GM23338 (cell line): ENCODE measurements around the gene FZD4.

Experiments used
- EZH2 ChIP-seq: fragments of 200-600 bp; sonication (generic); IDR thresholded peaks from one replicate; pipeline ENCODE4 v1.8.0; 2017; ENCODE audit warnings: antibody characterized with exemption, mild to moderate bottlenecking, low read depth; ENCODE audit not compliant: unreplicated experiment
- EZH2phosphoT487 ChIP-seq: fragments of 200-600 bp; sonication (generic); IDR thresholded peaks from one replicate; pipeline ENCODE4 v1.8.1; 2018; ENCODE audit warnings: antibody characterized with exemption; ENCODE audit not compliant: unreplicated experiment
- POLR2AphosphoS5 ChIP-seq: IDR thresholded peaks from 2 replicates; pipeline ENCODE4 v1.6.1; 2016; ENCODE audit warnings: antibody characterized with exemption, low read depth
- TF ChIP-seq, protein P1 (sequence below), 2 experiments: fragments of 200-600 bp in 1 of 2; sonication (generic) in 1 of 2; conservative IDR thresholded peaks; 2 replicates each; pipeline versions ENCODE4 v1.5.1 to v1.6.1; 2016 to 2017; ENCODE audit warnings: antibody characterized with exemption in 2 of 2, low read depth in 2 of 2, mild to moderate bottlenecking in 2 of 2, moderate library complexity in 1 of 2
- TF ChIP-seq, protein P2 (sequence below): IDR thresholded peaks from one replicate; pipeline ENCODE4 v1.6.1; 2018; ENCODE audit warnings: antibody characterized with exemption; ENCODE audit not compliant: unreplicated experiment

DNA sequence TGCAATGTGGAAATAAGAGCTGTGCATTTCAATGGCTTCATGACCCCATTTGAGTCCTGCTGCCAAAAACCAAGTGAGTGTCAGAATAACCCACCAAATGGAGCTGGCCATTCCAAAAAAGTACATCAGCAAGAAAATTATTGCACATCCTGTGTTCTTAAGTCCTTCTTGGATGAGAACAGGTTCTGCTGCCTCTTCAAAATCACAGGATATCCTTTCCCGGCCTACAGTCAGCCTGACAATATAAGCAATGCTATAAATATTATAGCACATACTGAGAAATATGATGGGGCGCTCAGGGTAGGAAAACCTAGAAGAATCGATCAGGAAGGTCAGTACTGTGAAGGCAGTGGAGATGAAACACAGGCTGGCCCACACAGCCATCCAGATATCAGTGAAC lies 3.5 kb downstream of the FZD4 start:
- TF ChIP-seq EZH2, result no peak
- no peak for TF ChIP-seq POLR2AphosphoS5
- TF ChIP-seq, protein P1, sequence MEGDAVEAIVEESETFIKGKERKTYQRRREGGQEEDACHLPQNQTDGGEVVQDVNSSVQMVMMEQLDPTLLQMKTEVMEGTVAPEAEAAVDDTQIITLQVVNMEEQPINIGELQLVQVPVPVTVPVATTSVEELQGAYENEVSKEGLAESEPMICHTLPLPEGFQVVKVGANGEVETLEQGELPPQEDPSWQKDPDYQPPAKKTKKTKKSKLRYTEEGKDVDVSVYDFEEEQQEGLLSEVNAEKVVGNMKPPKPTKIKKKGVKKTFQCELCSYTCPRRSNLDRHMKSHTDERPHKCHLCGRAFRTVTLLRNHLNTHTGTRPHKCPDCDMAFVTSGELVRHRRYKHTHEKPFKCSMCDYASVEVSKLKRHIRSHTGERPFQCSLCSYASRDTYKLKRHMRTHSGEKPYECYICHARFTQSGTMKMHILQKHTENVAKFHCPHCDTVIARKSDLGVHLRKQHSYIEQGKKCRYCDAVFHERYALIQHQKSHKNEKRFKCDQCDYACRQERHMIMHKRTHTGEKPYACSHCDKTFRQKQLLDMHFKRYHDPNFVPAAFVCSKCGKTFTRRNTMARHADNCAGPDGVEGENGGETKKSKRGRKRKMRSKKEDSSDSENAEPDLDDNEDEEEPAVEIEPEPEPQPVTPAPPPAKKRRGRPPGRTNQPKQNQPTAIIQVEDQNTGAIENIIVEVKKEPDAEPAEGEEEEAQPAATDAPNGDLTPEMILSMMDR (conservative IDR thresholded peaks at IDR 0.05; ENCODE audit: low read depth in 2 of 2), result no peak
- TF ChIP-seq, protein P2, sequence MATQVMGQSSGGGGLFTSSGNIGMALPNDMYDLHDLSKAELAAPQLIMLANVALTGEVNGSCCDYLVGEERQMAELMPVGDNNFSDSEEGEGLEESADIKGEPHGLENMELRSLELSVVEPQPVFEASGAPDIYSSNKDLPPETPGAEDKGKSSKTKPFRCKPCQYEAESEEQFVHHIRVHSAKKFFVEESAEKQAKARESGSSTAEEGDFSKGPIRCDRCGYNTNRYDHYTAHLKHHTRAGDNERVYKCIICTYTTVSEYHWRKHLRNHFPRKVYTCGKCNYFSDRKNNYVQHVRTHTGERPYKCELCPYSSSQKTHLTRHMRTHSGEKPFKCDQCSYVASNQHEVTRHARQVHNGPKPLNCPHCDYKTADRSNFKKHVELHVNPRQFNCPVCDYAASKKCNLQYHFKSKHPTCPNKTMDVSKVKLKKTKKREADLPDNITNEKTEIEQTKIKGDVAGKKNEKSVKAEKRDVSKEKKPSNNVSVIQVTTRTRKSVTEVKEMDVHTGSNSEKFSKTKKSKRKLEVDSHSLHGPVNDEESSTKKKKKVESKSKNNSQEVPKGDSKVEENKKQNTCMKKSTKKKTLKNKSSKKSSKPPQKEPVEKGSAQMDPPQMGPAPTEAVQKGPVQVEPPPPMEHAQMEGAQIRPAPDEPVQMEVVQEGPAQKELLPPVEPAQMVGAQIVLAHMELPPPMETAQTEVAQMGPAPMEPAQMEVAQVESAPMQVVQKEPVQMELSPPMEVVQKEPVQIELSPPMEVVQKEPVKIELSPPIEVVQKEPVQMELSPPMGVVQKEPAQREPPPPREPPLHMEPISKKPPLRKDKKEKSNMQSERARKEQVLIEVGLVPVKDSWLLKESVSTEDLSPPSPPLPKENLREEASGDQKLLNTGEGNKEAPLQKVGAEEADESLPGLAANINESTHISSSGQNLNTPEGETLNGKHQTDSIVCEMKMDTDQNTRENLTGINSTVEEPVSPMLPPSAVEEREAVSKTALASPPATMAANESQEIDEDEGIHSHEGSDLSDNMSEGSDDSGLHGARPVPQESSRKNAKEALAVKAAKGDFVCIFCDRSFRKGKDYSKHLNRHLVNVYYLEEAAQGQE, result no peak
- no peak for TF ChIP-seq EZH2phosphoT487
